Measurements from ENCODE around the gene NKX2-1.
"Not testable (repeated sequence)": the region's sequence is repeated elsewhere in the genome, so short reads cannot be mapped to it uniquely, and the experiment has no call there.

NKX2-1 gene

GRCh38 chr14:36519431-36520321 lies at the start of gene NKX2-1:
Gene NKX2-1 (minus strand): TSS chr14:36520232. CDS start chr14:36520129, 103 bp downstream.
- no peak for DNase-seq (ENCODE audit: low read depth in 2 of 2)

GRCh38 chr14:36556811-36557433 lies 36.9 kb upstream of the NKX2-1 start:
- no peak for DNase-seq (ENCODE audit: low read depth in 2 of 2)

GRCh38 chr14:36555998-36556743 lies 36.1 kb upstream of the NKX2-1 start:
- no peak for DNase-seq (ENCODE audit: low read depth in 2 of 2)

DNA sequence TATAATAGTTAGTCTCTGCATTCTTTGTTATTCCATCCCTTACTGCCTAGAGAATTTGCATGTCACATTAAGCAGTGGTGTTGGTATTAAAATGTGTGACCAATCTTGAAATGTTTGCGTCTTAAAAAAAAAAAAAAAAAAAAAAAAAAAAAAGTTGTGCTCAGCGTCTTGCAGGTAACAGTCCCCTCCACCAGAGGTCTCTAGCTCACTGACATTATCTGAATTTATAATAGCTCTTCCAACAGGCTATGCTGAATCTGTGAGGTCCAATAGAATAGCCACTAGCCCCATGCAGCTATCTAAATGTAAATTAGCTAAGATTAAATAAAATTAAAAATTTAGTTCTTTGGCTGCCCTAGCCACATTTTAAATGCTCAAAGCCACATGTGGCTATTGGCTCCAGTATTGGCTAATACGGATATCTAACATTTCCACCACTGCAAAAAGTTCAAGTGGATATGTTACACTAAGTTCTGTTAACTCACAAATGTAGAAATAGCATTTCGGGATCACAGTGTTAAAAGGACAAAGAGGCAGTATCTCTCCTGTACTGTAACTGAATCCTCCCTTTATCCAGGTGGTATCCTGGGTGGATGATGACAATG lies 33.7 kb upstream of the NKX2-1 start:
- DNase-seq (ENCODE audit: low read depth in 2 of 2) = no peak

DNA sequence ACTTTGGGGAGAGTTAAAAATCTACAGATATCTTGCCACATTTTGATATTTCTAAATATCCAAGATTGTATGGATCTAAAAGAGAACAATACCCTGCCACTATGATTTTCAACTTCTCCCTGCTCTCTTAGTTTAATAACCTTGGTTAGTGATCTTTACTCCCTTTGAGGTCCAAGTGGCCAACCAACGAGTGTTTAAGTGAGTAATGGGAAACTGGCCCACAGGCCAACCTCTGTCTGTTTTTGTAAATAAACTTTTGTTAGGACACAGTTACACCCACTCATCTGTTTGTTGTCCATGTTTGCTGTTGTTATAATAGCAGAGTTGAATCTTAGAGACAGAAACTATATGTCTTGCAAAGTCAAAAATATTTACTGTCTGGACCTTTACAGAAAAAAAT lies 30.9 kb upstream of the NKX2-1 start:
- DNase-seq (ENCODE audit: low read depth in 2 of 2) = no peak

DNA sequence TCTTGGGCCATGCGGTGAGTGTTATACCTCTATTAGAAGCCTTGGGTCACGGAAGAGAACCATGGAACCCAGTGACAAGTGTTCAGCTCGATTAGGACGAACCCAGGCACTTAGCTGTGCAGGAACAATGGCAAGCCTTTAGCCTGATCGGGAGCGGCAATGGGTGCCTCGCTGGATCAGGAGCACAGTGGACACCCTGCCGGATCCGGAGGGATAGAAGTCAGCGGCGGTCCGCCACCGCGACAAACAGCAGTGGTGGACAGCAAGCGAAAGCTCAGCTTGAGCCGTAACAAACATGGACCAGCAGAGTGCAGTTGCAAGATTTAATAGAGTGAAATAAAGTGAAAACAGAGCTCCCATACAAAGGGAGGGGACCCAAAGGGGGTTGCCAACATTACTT lies 24.2 kb upstream of the NKX2-1 start:
- DNase-seq (ENCODE audit: low read depth in 2 of 2) = not testable (repeated sequence)

DNA sequence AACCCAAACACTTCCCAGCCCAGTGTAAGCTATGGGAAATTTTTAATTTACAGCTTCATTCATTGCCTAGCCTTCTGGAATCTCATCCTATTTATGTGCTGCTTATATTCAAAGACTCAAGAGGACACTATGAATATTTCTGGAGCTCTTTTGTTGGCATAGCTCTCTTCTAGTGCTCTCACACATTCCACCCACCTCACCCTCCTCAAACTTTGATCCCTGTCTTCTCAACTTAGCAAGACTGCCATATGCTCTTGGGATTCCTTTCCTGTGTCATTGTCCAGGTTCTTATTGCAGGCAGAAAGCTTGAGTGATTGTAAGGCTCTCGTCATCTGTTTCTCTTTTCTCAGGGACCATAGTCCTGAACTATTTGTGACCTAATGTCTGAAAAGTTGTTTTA lies 18.0 kb upstream of the NKX2-1 start:
- no peak for DNase-seq (ENCODE audit: low read depth in 2 of 2)

DNA sequence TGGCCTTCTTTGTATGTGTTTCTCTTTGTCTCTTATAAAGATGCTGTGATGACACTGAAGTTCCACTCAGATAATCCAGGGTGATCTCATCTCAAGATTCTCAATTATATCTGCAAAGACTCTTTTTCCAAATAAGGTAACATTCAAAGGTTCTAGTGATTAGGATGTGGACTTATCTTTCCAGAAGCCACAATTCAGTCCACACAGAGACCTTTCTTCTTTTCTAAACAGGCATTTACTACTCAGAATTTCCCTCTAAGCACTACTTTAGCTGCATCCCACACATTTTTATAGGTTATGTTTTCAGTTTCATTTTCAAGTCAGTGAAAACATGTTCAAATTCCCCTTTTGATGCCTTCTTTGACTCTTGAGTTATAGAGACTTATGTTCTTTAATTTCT lies 9.0 kb upstream of the NKX2-1 start:
- no peak for DNase-seq (ENCODE audit: low read depth in 2 of 2)

DNA sequence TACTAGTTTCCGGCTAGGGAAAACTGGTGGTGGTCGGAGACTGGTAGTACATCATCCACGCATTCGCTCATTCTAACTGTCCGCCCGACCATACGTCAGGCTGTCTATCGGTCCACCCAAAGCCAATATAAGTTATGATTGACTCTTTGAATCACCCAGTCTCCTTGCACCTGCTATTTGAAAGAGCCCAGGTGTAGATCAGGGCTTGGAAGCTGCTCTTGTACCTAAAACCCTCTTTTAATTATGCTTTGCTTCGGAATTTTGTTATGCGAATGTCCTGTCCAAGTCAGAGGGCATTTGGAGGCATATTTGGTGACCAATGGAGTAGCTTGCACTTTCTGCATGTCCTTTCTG lies 5.7 kb upstream of the NKX2-1 start:
- no peak for DNase-seq (ENCODE audit: low read depth in 2 of 2)

DNA sequence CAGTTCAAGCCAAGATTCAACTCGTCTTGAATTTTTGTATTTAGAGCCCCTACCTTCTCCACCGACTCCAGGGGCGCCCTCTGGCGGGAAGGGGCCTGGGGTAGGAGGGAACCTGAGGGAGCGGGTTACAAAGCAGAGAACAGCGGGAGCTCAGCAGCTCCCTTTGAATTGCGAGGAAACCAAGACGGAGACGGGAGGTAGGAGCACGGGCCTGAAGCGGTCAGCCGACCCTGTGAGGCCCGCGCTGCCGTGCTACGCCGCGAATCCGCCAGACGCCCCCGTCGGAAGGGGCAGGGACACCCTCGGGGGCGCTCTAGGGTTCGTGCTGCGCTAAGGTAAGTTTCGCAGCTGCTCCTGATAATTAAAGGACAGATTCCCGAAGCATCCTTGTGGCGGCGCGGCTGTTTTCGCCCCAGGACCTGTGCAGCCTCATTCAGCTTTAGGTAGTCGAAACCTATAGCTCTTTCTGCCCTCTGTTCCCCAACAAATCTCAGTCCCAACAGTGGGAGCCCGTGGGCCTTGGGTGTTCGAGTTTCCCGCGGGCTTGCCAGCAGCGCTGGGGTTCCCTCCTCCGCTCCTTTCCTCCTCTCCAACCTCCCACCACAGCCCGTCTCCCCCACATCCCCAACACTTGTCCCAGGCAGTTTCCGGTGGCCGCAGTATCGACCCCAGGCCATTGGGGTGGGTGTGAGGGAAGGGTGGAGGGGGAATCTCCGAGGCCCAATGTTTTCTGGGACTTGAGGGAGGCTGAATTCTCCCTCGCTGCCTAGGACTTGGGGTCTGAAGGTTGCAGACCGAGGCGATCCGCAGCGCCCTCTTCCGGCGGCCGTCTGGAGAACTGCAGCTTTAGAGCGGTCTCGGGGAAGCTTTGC lies 5.1 kb upstream of the NKX2-1 start:
- no peak for DNase-seq (ENCODE audit: low read depth in 2 of 2)

GRCh38 chr14:36524220-36524837 lies 4.3 kb upstream of the NKX2-1 start:
- DNase-seq (ENCODE audit: low read depth in 2 of 2) = no peak

DNA sequence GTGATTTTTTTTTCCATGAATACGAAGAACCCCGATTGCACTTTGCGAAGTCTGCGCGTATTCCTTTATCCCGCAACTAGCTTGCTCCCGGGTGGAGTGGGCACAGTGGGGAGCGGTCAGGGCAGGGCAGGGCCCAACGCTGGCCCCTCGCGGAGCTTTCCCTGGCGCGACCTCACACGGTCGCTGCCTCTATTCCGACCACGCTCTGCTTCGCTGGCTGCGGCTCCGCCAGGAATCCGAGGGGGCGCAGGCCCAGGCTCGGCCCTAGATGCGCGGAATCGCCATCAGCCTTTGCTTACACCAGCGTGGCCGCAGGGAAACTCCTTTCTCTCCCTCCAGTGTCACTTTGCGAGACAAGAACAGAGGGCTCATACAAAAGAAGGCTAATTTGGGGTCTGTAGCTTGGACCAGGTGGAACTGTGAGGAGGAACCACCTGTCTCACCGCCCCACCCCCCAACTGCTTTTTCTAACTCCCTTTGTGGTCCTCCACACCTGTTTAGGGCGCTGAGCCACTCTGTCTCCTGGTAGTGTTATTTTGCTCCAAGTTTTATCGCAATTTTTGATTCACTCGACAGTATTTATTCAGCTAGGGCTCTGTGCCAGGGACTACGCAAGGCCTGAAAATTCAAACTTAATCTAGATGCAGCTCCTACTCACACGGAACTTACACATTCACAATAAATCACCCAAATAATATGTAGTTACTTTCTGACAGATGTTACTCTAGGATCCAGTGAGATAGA lies 3.1 kb upstream of the NKX2-1 start:
- DNase-seq (ENCODE audit: low read depth in 2 of 2) = no peak

- DNase-seq (ENCODE audit: low read depth in 2 of 2) = no peak
Measured at GRCh38 chr14:36522347-36522971, 2.4 kb upstream of the NKX2-1 start.

DNA sequence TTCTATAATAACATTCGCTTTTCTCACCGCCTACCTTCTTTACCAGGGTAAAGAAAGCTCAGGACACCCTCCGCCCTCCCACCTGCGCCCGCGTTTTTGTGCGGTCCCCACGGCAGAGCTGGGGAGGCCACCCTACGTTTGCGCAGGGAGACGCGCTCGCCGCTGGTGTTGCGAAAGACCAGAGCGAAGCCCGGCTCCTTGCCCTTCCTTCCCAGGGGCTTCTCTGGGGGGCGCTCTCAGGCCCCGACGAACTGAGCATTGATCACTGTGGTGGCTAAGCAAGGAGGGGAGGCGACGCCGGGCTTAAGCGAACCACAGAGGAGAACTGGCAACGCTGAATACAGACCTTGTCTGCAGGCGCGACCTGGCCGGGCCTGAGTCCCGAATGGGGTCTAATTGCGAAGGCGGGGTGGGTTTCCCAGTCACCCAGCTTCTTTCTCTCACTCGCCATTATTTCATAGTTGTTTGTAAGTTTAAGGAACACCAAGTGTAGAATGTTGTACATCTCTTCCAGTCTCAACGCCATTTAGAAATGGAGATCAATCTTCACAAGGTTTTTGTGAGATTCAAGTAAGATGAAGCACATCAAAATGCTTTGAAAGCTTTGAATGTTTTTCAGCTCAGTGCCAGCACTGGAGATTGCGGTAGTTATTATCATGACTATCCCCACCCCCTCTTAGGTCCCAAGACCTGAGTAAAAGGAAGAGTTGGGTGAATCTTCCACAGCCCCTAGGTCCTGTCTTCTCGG lies 1.7 kb upstream of the NKX2-1 start:
- no peak for DNase-seq (ENCODE audit: low read depth in 2 of 2)

DNA sequence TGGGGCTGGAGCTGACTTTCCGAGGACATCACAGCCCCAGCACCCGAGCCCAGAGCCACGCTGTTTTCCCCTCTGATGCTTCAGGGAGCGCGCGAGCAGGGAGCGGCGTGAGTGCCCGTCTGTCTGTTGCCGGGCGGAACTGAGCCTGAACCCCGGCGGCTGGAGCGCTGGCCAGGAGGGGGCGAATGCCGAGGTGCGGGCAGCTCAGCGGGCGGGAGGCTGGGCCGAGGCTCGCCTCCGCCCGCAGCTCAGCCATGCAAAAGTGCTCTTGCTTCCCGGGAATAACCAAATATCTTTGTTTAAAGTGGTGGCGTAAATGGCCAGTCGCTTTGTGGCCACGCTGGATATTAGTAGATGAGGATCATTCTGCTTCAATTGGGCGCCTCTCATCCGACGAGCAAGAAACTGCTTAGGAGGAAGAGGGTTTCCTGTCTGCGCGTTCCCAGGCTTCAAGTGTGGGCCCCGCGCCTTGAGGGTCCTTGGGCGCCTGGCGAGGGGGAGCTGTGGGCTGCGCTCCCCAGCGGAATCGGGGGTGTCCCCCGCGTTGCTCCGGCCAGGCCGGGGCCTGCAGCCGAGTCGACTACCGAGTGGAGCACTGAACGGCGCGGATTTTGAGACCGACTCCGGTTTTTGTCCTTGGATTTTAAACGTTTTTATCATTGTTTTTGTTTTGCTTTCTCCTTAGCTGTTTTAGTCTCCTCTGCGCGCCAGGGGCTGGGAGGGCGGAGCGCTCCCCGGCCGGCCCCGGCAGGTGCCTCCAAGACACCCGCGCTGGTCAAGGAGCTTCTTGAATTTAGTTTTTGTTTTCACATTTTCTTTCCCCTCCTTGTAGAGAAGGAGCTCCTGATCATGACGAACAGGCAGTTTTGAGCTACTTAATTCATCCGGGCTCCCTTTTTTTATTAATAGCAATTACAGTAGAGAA lies 831 bp upstream of the NKX2-1 start:
- DNase-seq (ENCODE audit: low read depth in 2 of 2) = no peak

DNA sequence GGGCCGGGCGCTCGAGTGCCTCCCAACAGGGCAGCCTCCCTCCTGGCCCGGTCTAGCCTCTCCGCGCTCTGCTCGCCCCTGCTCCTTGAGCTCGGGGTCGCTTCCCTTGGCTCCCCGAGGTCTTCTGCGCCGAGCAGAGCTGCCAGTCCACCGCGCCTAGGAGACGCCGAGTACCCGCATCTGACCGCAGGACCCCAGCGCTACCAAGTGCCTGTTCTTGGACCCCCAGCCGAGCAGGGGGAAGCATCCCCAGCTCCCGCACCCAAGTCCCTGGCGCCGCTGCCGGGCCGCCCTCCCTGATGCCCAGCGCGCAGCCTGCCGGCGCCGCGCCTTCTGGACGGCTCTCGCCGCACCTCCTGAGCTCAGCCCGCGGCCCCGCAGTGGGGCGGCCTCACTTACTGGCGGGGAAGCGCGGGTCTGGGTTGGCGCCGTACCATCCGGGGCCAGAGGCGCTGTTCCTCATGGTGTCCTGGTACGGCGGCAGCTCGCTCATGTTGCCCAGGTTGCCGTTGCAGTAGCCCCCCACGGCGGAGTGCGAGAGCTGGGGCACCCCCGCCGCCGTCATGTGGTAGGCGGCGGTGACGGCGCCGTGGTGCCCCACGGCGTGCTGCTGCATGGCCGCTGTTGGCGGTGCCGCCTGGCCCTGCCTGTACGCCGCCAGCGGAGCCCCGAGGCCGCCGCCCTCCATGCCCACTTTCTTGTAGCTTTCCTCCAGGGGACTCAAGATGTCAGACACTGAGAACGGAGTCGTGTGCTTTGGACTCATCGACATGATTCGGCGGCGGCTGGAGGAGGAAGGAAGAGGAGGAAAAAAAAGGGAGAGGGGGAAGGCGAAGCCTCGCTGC lies 1.2 kb downstream of the NKX2-1 start:
- no peak for DNase-seq (ENCODE audit: low read depth in 2 of 2)

DNA sequence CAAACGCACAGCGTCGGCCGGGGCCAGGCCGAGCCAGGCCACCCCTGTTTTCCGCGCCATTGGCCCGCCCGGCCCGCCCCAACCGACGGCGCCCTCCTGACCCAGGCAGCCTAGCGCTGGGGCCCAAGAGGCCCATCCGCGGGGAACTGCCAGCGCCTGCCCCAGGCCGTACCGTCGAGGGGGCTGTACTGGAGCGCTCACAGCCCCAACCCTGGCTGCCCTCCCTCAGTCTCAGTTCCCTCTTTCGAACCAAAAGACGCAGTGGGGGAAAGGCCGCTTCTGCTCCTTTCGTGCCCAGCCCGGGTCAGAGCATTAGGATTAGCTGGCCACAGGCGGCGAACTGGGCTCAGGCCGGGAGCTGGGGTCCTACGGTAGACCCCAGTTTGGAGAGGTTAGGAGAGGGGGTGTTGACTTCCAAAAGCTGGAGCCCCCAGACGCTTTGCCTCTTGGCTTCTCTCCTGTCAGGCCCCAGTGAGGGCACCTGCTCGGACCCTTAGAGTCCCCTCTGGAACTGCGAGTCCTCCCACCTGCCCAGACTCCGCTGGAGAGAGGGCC lies 1.9 kb downstream of the NKX2-1 start:
- DNase-seq (ENCODE audit: low read depth in 2 of 2) = no peak

All from stimulated activated CD8-positive, alpha-beta memory T cell treated with anti-CD3 and anti-CD28 coated beads, Interleukin-7, amount 100 ng/mL, for 1 hour (primary cell).